Right cardiac atrium (tissue), 5 donors: ENCODE results near the gene TRIML2. TPM values are rescaled to one million over a fixed set of nuclear protein-coding genes. Genes with fewer than 3 reads are reported as not detected.

Experiments used
- ATAC-seq, 2 donors: fragments of 200-7000 bp; cut with Tn5 transposase; one replicate each; pipeline versions ENCODE4 v1.8.0 to v1.9.1; 2020; ENCODE audit warnings: moderate library complexity in 2 of 2, mild to moderate bottlenecking in 1 of 2
- DNase-seq, 3 donors: peaks; one replicate each; pipeline ENCODE4 v3.0.0-alpha.2; 2020
- H3K27ac ChIP-seq: one replicate; pipeline ENCODE4 v1.5.1; 2013; ENCODE audit warnings: mild to moderate bottlenecking, low read length, control low read depth, moderate library complexity
- H3K27me3 ChIP-seq: one replicate; pipeline ENCODE4 v1.6.1; 2013; ENCODE audit not compliant: control insufficient read depth, insufficient read depth
- H3K4me1 ChIP-seq: one replicate; pipeline ENCODE4 v1.6.1; 2013; ENCODE audit warnings: low read length; ENCODE audit not compliant: control insufficient read depth, insufficient read depth
- H3K4me3 ChIP-seq: one replicate; pipeline ENCODE4 v1.5.1; 2013; ENCODE audit warnings: low read length, control low read depth
- H3K9me3 ChIP-seq: one replicate; pipeline ENCODE4 v1.6.1; 2013; ENCODE audit warnings: low read length; ENCODE audit not compliant: control insufficient read depth
- WGBS: extraction: QIAGEN DNeasy Blood & Tissue Kit; methylation state at CpG from one replicate; pipeline ENCODE4 v1.1.7; 2013; 5-methylcytosine and 5-hydroxymethylcytosine counted together
- intact Hi-C, 4 donors: fragments of 100-400 bp; cut with DNase I; formaldehyde crosslinking; loops; one replicate each; pipeline versions ENCODE4 v1.11.0 to v1.14.0; 2022 to 2023
- polyA plus RNA-seq: library from polyadenylated mRNA; stranded (reverse); fragments of 200-250 nt; gene quantifications from one replicate; pipeline ENCODE4 v1.2.3, GENCODE V29; 2013
- total RNA-seq, 4 donors: library from RNA; stranded (reverse); fragmentation: NEBNext Ultra II Directional; extraction: Animal tissue kit (Norgen Biotek cat#: 25700); gene quantifications; one replicate each; pipeline ENCODE4 v1.2.1, GENCODE V29; 2021
- donor health status: healthy with polysubstance abuse.
- donor health status: DM: no; HTN: yes; CAD: no.
- donor health status: DM: no; HTN: no; CAD: no.
- donor health status: DM: no; HTN: yes; CAD: no; lungs with severe emphysema.
- donor health status: DM: yes; HTN: yes; CAD: no.

The TRIML2 gene
- total and polyA plus RNA-seq, 5 donors, result not detected

- Histone ChIP-seq H3K27ac (no peak overlapping the region), H3K9me3 (no peaks in the 10 kb centered on the region), H3K4me3 (no peak overlapping the region), H3K4me1 (no peaks in the 10 kb centered on the region), H3K27me3 (no peaks in the 10 kb centered on the region)
- DNase-seq, result no peak
- WGBS, result 78% methylated on average over 21 of the region's 21 CpGs
- intact Hi-C loops, result no loop called here
- ATAC-seq, result no peak
Observed at GRCh38 chr4:188041721-188042120, 67.7 kb downstream of the TRIML2 start.

Other genes with a start within 250 kb of the TRIML2 start
- gene ZFP42, start 113.8 kb downstream of the TRIML2 start, total RNA-seq, result not detected
- not detected for gene ZFP42, start 113.8 kb downstream of the TRIML2 start, polyA plus RNA-seq
- gene TRIML1, start 29.8 kb upstream of the TRIML2 start, total RNA-seq, result not detected
- gene TRIML1, start 29.8 kb upstream of the TRIML2 start, polyA plus RNA-seq, result not detected